HG02798 (cell line): Measurements from ENCODE around the gene RAB26.

Source experiments
- ATAC-seq: cut with Tn5 transposase; IDR thresholded peaks from one replicate; pipeline ENCODE4 v1.9.1; 2021; ENCODE audit warnings: mild to moderate bottlenecking; ENCODE audit not compliant: unreplicated experiment, poor library complexity

RAB26 gene

GRCh38 chr16:2135770-2136490 is 12.5 kb upstream of the RAB26 start, which contains the start of gene PKD1:
Gene PKD1, minus strand, starts transcription at chr16:2135898. Its CDS starts 209 bp downstream, at chr16:2135689.
- peak; percentile 62 for ATAC-seq

- ATAC-seq = no peak
These were observed 5.2 kb upstream of the RAB26 start for GRCh38 chr16:2142942-2143877.

GRCh38 chr16:2143878-2144485 is 4.4 kb upstream of the RAB26 start:
- ATAC-seq = no peak

- ATAC-seq = no peak
These were observed 2.6 kb upstream of the RAB26 start for GRCh38 chr16:2145843-2146242.

- ATAC-seq = no peak
These were observed 1.0 kb upstream of the RAB26 start for GRCh38 chr16:2147378-2147777.

- no peak for ATAC-seq
These were observed 547 bp downstream of the RAB26 start for GRCh38 chr16:2148714-2149629.

- no peak for ATAC-seq
These were observed 1.4 kb downstream of the RAB26 start for GRCh38 chr16:2149630-2150417.

GRCh38 chr16:2150418-2151187 is 2.2 kb downstream of the RAB26 start:
- no peak for ATAC-seq

- no peak for ATAC-seq
These were observed 3.0 kb downstream of the RAB26 start for GRCh38 chr16:2151188-2152091.

- ATAC-seq = no peak
These were observed 4.5 kb downstream of the RAB26 start for GRCh38 chr16:2152695-2153506.

GRCh38 chr16:2154533-2155090 is 6.2 kb downstream of the RAB26 start:
- no peak for ATAC-seq

GRCh38 chr16:2155091-2155950 is 6.9 kb downstream of the RAB26 start, which contains the start of gene TRAF7:
Gene TRAF7, plus strand, starts transcription at chr16:2155782. Its CDS starts 8,139 bp downstream, at chr16:2163921.
- ATAC-seq = peak; percentile 86

GRCh38 chr16:2155977-2156848 is 7.8 kb downstream of the RAB26 start:
- no peak for ATAC-seq

- no peak for ATAC-seq
These were observed 8.4 kb downstream of the RAB26 start for GRCh38 chr16:2156849-2157224.
